Left hindlimb (tissue), 1 donor: ENCODE results near the gene KRTAP10-6.
"Not testable (repeated sequence)": the region's sequence is repeated elsewhere in the genome, so short reads cannot be mapped to it uniquely, and the experiment has no call there.

Experiments used
- DNase-seq: peaks from one replicate; pipeline ENCODE4 v3.0.0-alpha.2; 2018

Gene KRTAP10-6

DNA sequence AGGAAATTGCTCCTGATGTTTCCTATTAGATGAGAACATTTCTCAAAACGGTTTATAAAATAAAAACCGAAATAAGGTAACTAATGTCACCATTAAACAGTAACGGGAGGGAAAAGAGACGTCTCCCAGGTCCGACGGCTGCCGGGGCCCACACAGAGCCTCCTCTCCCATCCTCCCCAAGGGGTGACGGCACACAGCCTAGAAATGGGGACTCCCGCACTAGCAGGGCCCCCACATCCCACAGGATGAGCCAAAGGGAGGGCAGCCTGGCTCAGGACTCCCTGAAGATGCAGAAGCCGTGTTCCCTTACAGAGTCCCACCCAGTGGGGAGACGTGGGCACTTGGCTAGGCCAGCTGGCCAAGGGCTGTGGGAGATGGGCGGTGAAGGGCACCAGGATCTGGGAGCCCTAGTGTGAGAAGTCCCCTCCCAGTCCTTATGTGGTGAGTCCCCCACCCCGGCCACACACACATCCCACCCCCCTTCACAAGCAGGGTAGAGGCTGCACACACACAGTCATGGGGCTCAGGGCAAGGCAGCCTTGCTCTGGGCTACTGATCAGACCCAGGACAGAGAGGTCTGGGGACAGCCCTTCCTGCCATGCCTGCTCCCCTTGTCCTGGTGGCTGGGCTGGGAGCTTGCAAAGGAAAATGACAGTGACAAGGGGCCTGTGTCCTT is 37.0 kb downstream of the KRTAP10-6 start:
- DNase-seq = no peak

GRCh38 chr21:44552681-44553080 is 39.6 kb downstream of the KRTAP10-6 start:
- no peak for DNase-seq

DNA sequence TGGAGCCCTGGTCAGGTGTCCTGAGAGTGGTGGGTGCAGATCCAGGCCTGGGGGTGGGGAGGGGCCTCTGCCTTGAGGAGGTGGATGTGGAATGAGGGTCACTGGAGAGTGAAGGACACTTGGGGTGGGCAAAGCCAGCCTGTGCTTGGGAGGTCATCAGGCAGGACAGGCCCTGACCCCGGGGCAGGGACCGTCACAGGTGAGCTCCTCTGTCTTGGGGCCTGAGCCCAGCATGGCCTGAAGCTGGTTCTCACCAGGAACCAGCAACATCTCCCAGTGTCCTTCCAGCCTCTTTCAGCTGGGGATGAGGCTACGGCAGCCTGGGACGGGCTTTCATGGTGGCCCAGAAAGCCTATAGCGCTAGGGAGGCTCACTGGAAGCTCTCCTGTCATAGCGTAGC is 40.2 kb downstream of the KRTAP10-6 start:
- DNase-seq = no peak

DNA sequence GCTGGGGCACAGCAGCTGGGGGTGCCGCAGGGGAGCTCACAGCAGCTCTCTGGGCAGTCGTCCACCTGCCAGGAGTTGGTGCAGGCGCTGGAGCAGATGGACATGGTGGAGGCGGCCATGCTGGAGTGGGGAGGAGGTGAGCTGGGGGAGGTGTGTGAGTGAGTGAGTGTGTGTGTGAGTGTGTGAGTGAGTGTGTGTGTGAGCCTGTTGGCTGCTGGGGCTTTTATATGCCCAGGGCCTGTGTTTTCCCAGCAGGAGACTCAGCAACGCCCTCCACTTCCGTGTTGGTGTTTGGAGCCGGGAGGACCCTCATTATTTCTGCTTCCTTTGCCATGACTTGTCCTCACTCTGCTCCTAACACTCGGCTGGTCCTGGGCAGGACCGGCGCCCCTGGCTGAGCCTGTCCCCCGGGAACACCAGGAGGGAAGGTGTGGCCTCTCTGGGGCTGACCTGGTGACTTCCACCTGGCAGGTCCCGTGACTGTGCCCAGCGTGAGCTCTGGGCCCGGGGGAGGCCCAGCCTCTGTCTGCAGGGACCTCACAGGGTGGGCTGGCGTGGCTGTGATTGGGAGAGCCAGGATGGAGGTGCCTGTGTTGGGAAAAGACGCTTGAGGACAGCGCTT is 40.9 kb downstream of the KRTAP10-6 start, which contains the start of gene KRTAP10-2:
Gene KRTAP10-2 (minus strand): TSS at position 166 of the 622 bp plus-strand sequence. CDS start 47 bp downstream, at position 119.
- DNase-seq = no peak

DNA sequence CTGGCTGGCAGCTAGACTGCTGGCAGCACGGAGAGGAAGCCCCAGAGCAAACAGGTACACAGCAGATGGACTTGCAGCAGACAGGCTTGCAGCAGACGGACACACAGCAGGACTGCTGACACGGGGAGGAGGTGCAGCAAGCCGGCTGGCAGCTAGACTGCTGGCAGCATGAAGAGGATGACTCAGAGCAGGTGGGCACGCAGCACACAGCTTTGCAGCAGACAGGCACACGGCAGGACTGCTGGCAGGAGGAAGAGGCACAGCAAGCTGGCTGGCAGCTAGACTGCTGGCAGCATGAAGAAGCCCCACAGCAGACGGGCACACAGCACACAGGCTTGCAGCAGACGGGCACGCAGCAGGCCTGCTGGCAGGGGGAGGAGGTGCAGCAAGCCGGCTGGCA is 41.5 kb downstream of the KRTAP10-6 start:
- no peak for DNase-seq

GRCh38 chr21:44550285-44550684 is 42.0 kb downstream of the KRTAP10-6 start:
- DNase-seq = not testable (repeated sequence)

GRCh38 chr21:44549525-44550211 is 42.6 kb downstream of the KRTAP10-6 start:
- DNase-seq = no peak

DNA sequence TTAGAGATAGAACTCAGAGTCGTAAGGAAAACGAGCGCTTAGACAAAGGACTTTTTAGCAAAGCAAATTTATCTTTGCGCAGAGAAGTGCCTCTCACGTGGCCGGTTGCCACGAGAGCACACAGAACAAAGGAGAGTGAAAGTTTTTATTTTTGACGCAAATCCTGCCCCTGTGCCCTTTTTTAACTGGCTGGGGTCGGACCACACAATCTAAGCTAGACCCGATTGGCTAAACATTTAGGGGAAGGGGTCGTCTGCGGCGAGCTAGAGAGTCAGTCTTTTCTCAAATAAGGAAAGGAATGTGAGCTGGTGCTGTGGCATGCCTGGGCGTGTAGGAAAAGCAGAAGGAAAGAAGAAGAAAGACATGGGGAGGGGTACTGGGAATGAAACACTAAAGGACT is 43.4 kb downstream of the KRTAP10-6 start:
- DNase-seq = no peak

- DNase-seq = no peak
Observed at GRCh38 chr21:44548381-44548780, 43.9 kb downstream of the KRTAP10-6 start.

DNA sequence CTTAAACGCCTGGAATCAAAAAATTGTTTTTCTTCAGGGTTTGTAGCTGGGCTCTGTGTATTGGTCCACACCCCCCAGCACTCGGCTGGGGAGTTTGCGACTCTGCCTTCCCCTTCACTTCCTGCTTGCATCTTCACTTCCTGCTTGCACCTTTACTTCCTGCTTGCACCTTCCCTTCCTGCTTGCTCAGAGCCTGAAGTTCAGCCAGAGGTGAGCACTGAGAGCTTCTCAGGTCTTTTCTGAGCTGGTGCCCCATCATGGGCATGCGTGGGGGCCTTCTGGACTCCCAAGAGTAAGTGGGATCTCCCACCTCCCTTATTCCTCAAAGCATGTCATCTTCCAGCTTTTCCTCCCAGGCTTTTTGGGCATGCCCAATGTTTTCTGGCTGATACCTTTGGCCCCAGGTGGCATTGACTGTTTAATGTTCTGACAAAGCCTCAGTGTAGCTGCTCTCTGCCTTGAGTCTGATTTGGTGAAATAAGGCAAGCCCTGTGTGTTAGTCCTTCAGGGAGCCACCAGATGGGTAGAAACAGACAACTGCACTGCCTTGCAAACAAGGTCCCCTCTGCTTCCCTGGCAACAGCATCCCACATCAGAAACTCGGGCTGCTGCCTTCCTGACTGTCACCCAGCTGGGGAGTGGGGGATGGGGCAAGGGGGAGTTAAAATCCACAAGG is 44.5 kb downstream of the KRTAP10-6 start:
- no peak for DNase-seq

DNA sequence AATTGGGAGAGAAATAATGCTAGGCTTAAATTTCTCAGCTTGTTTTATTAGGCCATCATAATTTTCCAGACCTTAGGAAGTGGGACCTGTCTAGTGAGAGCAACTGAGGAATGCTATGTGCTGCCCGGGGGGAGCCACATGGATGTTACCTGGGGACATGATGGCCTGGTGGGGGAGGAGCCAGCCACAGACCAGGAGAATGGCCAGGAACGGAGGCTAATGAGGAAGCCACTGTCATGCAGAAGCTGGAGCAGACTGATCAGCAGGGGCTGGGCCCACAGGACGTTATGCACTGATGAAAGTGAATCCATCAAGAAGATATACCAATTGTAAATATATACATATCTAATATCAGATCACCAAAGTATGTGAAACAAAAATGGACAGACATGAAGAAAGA is 47.7 kb downstream of the KRTAP10-6 start:
- no peak for DNase-seq

DNA sequence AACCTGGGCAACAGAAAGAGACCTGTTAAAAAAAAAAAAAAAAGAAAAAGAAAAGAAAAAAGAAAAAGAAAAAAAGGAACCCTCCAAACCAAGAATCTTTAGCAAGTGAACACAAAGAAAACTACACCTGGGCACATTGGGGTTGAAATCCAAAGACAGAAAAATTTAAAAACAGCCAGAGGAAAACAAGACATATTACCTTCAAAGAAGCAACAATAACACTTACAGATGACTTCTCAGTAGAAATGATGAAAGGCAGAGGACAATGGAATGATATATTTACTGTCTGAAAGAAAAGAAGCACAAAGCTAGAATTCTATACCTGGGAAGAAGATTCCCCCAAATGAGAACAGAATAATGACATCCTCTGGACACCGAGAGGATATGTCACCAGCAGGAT is 49.6 kb downstream of the KRTAP10-6 start:
- DNase-seq = no peak
